T-helper 17 cell (primary cell): ENCODE data around the gene ITPR1. TPM values are rescaled to one million over a fixed set of nuclear protein-coding genes. Genes with fewer than 3 reads are reported as not detected.

Experiments used
- ATAC-seq: fragments of 150-1000 bp; cut with Tn5 transposase; 2 replicates; pipeline ENCODE4 v1.10.0; 2021; ENCODE audit warnings: mild to moderate bottlenecking, moderate library complexity
- DNase-seq, 3 donors: peaks; one replicate each; pipeline versions ENCODE4 v3.0.0 to v3.0.0-alpha.2; 2020 to 2021
- H3K9me3 ChIP-seq: one replicate; pipeline ENCODE4 v1.7.0; 2013; ENCODE audit warnings: low read length, mild to moderate bottlenecking; ENCODE audit not compliant: control insufficient read depth, poor library complexity, severe bottlenecking
- H3K27ac Mint-ChIP-seq: one replicate; pipeline ENCODE4 v1.8.0; 2022; ENCODE audit warnings: mild to moderate bottlenecking, moderate library complexity, mixed read lengths
- H3K27me3 Mint-ChIP-seq: one replicate; pipeline ENCODE4 v1.8.0; 2022; ENCODE audit warnings: mixed read lengths
- H3K36me3 Mint-ChIP-seq: one replicate; pipeline ENCODE4 v1.8.0; 2022; ENCODE audit warnings: low read depth, mixed read lengths
- H3K4me1 Mint-ChIP-seq: one replicate; pipeline ENCODE4 v1.8.0; 2022; ENCODE audit warnings: mild to moderate bottlenecking, mixed read lengths
- H3K4me3 Mint-ChIP-seq: one replicate; pipeline ENCODE4 v1.8.0; 2022; ENCODE audit warnings: mild to moderate bottlenecking, moderate library complexity, mixed read lengths
- total RNA-seq, 4 donors: library from RNA in 2 of 4; stranded (reverse) in 2 of 4; gene quantifications; one replicate each; pipeline ENCODE4 v1.2.3 and lab custom pipeline; 2022 to 2026

The ITPR1 gene
- total RNA-seq, 2 donors from 2014 or later, result 92.0 to 102 TPM

DNA sequence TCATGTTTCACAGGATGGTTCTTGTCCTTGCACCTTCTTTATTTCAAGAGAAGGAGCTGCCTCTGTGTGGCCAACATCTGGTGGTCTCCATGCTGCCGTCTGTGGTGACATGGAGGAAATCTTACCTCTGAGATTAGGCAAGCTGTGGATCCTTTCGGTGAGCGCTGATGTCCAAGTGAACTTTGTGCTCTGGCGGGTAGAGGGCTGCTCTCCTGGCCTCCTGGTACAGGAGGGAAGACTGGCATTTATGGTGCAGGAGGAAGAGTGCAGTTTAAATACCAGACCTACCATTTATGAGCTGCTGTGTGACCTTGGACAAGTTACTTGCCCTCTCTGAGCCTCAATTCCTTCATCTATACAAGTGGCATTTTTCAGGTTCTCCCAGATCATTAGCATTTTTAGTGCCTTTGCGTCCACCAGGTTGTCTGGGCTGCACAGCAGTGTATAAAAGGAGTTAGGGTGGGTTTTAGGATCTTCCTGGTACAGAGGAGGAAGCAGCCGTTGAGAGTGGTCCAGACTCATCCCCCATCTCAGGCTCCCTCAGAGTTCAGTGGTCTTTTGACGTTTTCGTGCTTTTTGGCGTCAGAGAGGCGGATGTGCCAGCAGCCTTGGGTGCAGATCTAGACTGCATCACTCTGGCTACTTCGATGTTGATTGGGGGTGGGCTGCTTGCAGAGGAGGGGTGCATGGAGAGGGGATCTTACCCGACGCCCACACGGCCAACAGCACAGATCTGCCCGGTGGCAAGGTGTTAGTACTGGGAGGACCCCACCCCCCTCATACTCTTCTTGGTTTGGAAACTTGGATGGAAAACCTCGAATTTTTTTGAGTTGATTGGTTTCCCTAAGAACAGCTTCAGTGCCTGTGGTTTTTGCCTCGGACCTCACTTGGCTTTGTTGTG, 162.2 kb downstream of the ITPR1 start:
- DNase-seq (no peak), ATAC-seq (no peak)
- no peaks in the 10 kb centered on the region for H3K27me3 Mint-ChIP-seq
- H3K36me3 Mint-ChIP-seq, result peaks cover 14% of the 10 kb centered on the region
- no peaks in the 10 kb centered on the region for H3K9me3 ChIP-seq
- no peak overlapping the region for H3K4me3 Mint-ChIP-seq
- H3K27ac Mint-ChIP-seq, result no peak overlapping the region
- no peaks in the 10 kb centered on the region for H3K4me1 Mint-ChIP-seq

- H3K9me3 ChIP-seq, result no peaks in the 10 kb centered on the region
- Mint-ChIP-seq H3K4me1 (no peaks in the 10 kb centered on the region), H3K36me3 (peaks cover 12% of the 10 kb centered on the region), H3K27ac (no peak overlapping the region), H3K27me3 (no peaks in the 10 kb centered on the region), H3K4me3 (no peak overlapping the region)
- DNase-seq (no peak), ATAC-seq (no peak)
These were observed 162.9 kb downstream of the ITPR1 start for GRCh38 chr3:4656059-4656458.

- Mint-ChIP-seq H3K36me3 (peaks cover 11% of the 10 kb centered on the region), H3K4me1 (no peaks in the 10 kb centered on the region), H3K27ac (no peak overlapping the region), H3K4me3 (no peak overlapping the region), H3K27me3 (no peaks in the 10 kb centered on the region)
- DNase-seq (no peak), ATAC-seq (no peak)
- H3K9me3 ChIP-seq, result no peaks in the 10 kb centered on the region
These were observed 163.6 kb downstream of the ITPR1 start for GRCh38 chr3:4656626-4657328.

GRCh38 chr3:4660936-4661335, 167.8 kb downstream of the ITPR1 start:
- H3K27me3 Mint-ChIP-seq, result no peaks in the 10 kb centered on the region
- ATAC-seq (no peak), DNase-seq (no peak)
- H3K27ac Mint-ChIP-seq, result no peak overlapping the region
- peaks cover 2% of the 10 kb centered on the region for H3K4me1 Mint-ChIP-seq
- H3K36me3 Mint-ChIP-seq, result peaks cover 13% of the 10 kb centered on the region
- H3K4me3 Mint-ChIP-seq, result no peak overlapping the region
- H3K9me3 ChIP-seq, result no peaks in the 10 kb centered on the region

DNA sequence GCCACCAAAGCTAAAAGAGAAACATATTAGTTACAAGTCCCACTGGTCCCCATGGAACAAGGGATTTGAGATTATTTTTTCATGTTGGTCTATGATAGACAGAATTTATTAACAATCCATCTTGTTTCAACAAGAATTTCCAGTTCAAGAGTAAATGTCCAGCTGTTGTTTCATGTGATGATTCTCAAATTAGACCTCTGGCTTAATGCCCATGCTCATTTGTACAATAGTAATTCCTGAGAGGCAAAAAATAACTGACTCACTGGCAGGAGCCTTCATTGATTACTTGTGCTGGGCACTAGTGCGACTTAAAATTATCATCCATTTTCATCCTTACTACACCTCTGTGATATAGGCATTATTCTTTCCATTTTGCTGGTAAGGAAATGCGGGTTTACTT, 171.3 kb downstream of the ITPR1 start:
- Mint-ChIP-seq H3K27ac (no peak overlapping the region), H3K36me3 (peaks cover 16% of the 10 kb centered on the region), H3K27me3 (no peaks in the 10 kb centered on the region), H3K4me3 (no peak overlapping the region), H3K4me1 (peaks cover 5% of the 10 kb centered on the region)
- no peaks in the 10 kb centered on the region for H3K9me3 ChIP-seq
- DNase-seq (no peak), ATAC-seq (no peak)

- peaks cover 22% of the 10 kb centered on the region for H3K36me3 Mint-ChIP-seq
These were observed 172.0 kb downstream of the ITPR1 start for GRCh38 chr3:4665197-4665596.

GRCh38 chr3:4666071-4666470, 172.9 kb downstream of the ITPR1 start:
- DNase-seq (no peak), ATAC-seq (no peak)
- Mint-ChIP-seq H3K36me3 (peaks cover 25% of the 10 kb centered on the region), H3K27me3 (no peaks in the 10 kb centered on the region), H3K27ac (peak overlapping the region; percentile 2), H3K4me3 (no peak overlapping the region), H3K4me1 (peaks cover 5% of the 10 kb centered on the region)
- no peaks in the 10 kb centered on the region for H3K9me3 ChIP-seq

More at GRCh38 chr3:4665197-4665596, 172.0 kb downstream of the ITPR1 start:
- H3K9me3 ChIP-seq, result no peaks in the 10 kb centered on the region
- no peak for ATAC-seq
- Mint-ChIP-seq H3K4me1 (peaks cover 5% of the 10 kb centered on the region), H3K27me3 (no peaks in the 10 kb centered on the region), H3K4me3 (no peak overlapping the region), H3K27ac (no peak overlapping the region)
- no peak for DNase-seq

DNA sequence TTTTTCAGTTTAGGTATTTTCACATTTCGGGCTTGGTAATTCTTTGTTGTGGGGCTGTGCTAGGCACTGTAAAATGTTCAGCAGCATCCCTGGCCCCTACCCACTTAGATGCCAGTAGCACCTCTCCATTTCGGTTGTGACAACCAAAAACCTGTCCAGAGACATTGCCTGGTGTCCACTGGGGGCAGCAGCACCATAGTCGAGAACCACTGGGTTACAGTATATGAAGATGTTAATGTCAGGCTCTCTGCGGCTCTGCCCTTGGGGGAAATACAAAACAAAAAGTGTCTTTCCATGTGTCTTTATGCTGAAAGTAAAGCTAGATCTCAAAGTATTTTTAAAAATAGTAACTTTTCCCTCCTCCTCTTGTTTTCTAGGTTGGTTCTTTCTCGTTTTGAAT, 177.2 kb downstream of the ITPR1 start:
- DNase-seq, result no peak
- ATAC-seq, result no peak
- Mint-ChIP-seq H3K27ac (peak overlapping the region; percentile 69), H3K36me3 (peaks cover 22% of the 10 kb centered on the region), H3K4me3 (no peak overlapping the region), H3K27me3 (no peaks in the 10 kb centered on the region), H3K4me1 (peaks cover 3% of the 10 kb centered on the region)
- H3K9me3 ChIP-seq, result no peaks in the 10 kb centered on the region

- no peak overlapping the region for H3K27ac Mint-ChIP-seq
- DNase-seq, result no peak
- H3K36me3 Mint-ChIP-seq, result peaks cover 27% of the 10 kb centered on the region
- peaks cover 10% of the 10 kb centered on the region for H3K4me1 Mint-ChIP-seq
- H3K4me3 Mint-ChIP-seq, result no peak overlapping the region
- H3K27me3 Mint-ChIP-seq, result no peaks in the 10 kb centered on the region
- ATAC-seq, result no peak
- no peaks in the 10 kb centered on the region for H3K9me3 ChIP-seq
These were observed 179.7 kb downstream of the ITPR1 start for GRCh38 chr3:4672725-4673275.

DNA sequence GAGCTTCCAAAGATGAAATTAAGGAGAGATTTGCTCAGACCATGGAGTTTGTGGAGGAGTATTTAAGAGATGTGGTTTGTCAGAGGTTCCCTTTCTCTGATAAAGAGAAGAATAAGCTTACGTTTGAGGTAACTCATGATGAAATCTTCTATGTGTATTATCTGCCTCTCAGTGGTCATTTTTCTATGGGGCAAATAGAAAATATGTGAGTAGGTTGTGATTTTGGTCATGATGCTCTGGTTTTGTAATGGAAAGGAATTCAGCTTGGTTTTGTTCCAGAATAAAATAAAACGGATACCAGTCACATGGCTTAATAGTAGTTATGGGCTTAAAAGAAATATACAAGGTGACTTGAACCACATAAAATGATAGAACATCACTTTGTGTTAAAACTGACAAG, 181.1 kb downstream of the ITPR1 start:
- ATAC-seq (no peak), DNase-seq (no peak)
- H3K9me3 ChIP-seq, result no peaks in the 10 kb centered on the region
- no peak overlapping the region for H3K27ac Mint-ChIP-seq
- H3K27me3 Mint-ChIP-seq, result no peaks in the 10 kb centered on the region
- no peak overlapping the region for H3K4me3 Mint-ChIP-seq
- H3K36me3 Mint-ChIP-seq, result peaks cover 34% of the 10 kb centered on the region
- peaks cover 14% of the 10 kb centered on the region for H3K4me1 Mint-ChIP-seq

- peaks cover 16% of the 10 kb centered on the region for H3K4me1 Mint-ChIP-seq
- H3K27me3 Mint-ChIP-seq, result no peaks in the 10 kb centered on the region
- no peak overlapping the region for H3K4me3 Mint-ChIP-seq
- DNase-seq (no peak), ATAC-seq (no peak)
- H3K9me3 ChIP-seq, result no peaks in the 10 kb centered on the region
- no peak overlapping the region for H3K27ac Mint-ChIP-seq
- peaks cover 31% of the 10 kb centered on the region for H3K36me3 Mint-ChIP-seq
These were observed 182.6 kb downstream of the ITPR1 start for GRCh38 chr3:4675704-4676103.

DNA sequence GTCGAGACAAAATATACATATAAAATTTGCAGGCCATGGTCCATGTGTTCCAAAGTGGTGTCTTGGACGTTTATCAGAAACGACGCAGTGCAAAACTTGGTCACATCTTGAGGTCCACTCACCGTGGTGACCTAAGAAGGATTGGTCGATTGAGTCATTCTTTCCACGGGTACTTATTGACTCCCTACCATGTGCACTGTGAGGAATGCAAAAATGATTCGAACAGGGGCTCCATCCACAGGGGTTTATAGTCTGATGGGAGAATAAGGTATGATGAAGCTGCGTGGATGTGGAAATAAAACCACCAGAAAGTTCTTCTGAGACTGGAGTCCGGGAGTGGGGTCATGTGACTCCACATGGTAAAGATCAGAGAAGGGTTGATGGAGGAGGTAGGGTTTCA, 185.2 kb downstream of the ITPR1 start:
- Mint-ChIP-seq H3K27ac (no peak overlapping the region), H3K36me3 (peaks cover 30% of the 10 kb centered on the region)

GRCh38 chr3:4680227-4680691, 187.1 kb downstream of the ITPR1 start:
- no peak for ATAC-seq
- no peak overlapping the region for H3K4me3 Mint-ChIP-seq
- peaks cover 33% of the 10 kb centered on the region for H3K36me3 Mint-ChIP-seq
- H3K4me1 Mint-ChIP-seq, result peaks cover 16% of the 10 kb centered on the region
- H3K9me3 ChIP-seq, result no peaks in the 10 kb centered on the region
- peak overlapping the region; percentile 5 for H3K27ac Mint-ChIP-seq
- no peak for DNase-seq
- no peaks in the 10 kb centered on the region for H3K27me3 Mint-ChIP-seq

More for the DNA sequence above, 185.2 kb downstream of the ITPR1 start:
- ATAC-seq, result no peak
- Mint-ChIP-seq H3K4me1 (peaks cover 16% of the 10 kb centered on the region), H3K27me3 (no peaks in the 10 kb centered on the region), H3K4me3 (no peak overlapping the region)
- H3K9me3 ChIP-seq, result no peaks in the 10 kb centered on the region
- DNase-seq, result no peak
